ENCODE measurements around the gene GNAI2.

Gene GNAI2

GRCh38 chr3:50300681-50301254 is 64.8 kb downstream of the GNAI2 start:
- DNase-seq = no peak

DNA sequence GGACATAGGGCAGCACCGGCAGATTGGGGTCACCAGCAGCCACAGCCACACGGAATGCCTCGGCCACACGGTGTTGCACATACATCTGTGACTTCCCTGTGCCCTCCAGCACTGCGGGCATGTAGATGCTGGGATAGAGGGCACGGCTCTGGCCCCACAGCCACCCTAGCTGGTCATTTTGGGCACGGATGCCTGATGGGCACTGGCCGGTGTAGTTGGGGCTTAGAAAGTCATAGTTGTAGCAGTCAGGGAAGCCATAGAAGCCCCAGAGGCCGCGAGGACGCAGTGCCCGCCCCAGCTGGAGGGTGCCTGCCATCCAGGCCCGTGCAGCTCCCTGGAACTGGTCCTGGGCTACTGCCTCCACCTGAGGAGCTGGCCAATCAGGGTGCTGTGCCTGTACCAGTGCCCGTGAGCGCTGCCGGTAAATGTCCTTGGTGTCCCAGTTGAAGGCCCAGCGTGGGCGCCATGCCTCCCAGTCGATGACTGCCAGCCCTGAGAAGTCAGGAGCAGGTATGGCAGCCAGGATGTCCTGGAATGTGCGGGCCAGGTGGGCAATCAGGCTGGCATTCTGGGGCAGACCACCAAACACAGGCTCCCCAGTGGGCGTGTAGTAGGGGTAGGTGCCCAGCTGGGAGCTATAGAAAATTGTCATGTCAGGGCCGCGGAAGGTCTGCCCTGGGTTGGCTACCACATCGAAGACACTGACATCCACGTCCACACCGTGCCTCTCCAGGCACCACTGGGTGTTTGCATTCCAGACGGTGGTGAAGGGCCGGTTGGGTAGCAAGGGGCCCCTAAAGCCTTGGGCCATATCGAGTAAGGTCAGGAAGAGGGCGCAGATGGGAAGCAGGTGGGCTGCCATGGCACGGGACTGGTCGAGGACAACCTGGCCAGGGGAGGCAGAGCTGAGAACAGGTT is 66.3 kb downstream of the GNAI2 start:
- DNase-seq = no peak

GRCh38 chr3:50303013-50303815 is 67.2 kb downstream of the GNAI2 start, which contains the start of gene HYAL1:
Gene HYAL1, minus strand, starts transcription at chr3:50303574. Its CDS starts 618 bp downstream, at chr3:50302956.
- DNase-seq = no peak

DNA sequence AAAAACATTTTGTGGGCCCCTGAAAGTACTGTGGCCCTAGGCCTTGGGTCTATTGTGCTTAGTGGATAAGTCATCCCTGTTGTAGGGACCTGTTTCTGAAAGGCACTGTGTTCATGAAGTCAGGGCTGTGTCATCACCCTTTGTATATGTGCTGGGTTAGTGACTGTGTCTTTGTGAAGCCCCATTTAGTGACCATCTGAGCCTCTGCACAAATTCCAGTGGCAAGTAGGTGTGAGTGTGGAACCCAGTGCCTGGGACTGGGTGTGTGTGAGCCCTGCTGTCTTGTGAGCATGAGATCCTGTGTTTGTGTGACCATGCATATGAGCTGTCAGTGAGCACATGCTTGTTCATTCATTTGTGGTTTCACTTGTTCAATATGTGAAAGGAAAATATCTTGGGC is 68.6 kb downstream of the GNAI2 start:
- no peak for DNase-seq
